Skeletal muscle tissue (tissue), 4 donors: ENCODE measurements around the gene RAE1. TPM values are rescaled to one million over a fixed set of nuclear protein-coding genes. Genes with fewer than 3 reads are reported as not detected.
A peak's percentile ranks its signal among the peaks of the same experiment; 100 is the strongest.

Experiments
- H3K27ac ChIP-seq: one replicate; pipeline ENCODE4 v1.7.0; 2013; ENCODE audit warnings: mild to moderate bottlenecking, low read depth, low read length, inconsistent platforms
- H3K27me3 ChIP-seq, 3 donors: one replicate each; pipeline ENCODE4 v1.7.0; 2013; ENCODE audit warnings: low read length in 3 of 3; ENCODE audit not compliant: control insufficient read depth in 3 of 3, insufficient read depth in 3 of 3
- H3K36me3 ChIP-seq, 3 donors: one replicate each; pipeline ENCODE4 v1.7.0; 2013; ENCODE audit warnings: low read length in 3 of 3; ENCODE audit not compliant: control insufficient read depth in 3 of 3, insufficient read depth in 3 of 3
- H3K4me1 ChIP-seq, 3 donors: one replicate each; pipeline ENCODE4 v1.7.0; 2013; ENCODE audit warnings: low read length in 3 of 3, mild to moderate bottlenecking in 3 of 3; ENCODE audit not compliant: control insufficient read depth in 3 of 3, insufficient read depth in 3 of 3
- H3K4me3 ChIP-seq, 3 donors: one replicate each; pipeline ENCODE4 v1.7.0; 2013; ENCODE audit warnings: low read length in 3 of 3
- H3K9ac ChIP-seq, 3 donors: one replicate each; pipeline ENCODE4 v1.7.0; 2013; ENCODE audit warnings: low read length in 3 of 3, mild to moderate bottlenecking in 3 of 3, moderate library complexity in 2 of 3, low read depth in 1 of 3
- H3K9me3 ChIP-seq, 3 donors: one replicate each; pipeline ENCODE4 v1.7.0; 2013; ENCODE audit warnings: low read length in 3 of 3; ENCODE audit not compliant: control insufficient read depth in 3 of 3
- total RNA-seq: library from RNA; depleted of rRNA; stranded (reverse); fragments of >200 nt; gene quantifications from one replicate; pipeline ENCODE4 v1.2.3, GENCODE V29; 2014
- donor health status: Osteomylitis.

RAE1 gene
- total RNA-seq, 1 donor from 2014 or later: 18.3 TPM

GRCh38 chr20:57369596-57369995 is 18.5 kb downstream of the RAE1 start:
- Histone ChIP-seq H3K36me3 (peaks cover 76 to 88% (median 81%) of the 10 kb centered on the region in 3 donors), H3K4me3 (no peak overlapping the region), H3K27me3 (no peaks in the 10 kb centered on the region), H3K27ac (no peak overlapping the region), H3K9me3 (no peaks in the 10 kb centered on the region), H3K4me1 (no peaks in the 10 kb centered on the region), H3K9ac (no peak overlapping the region)

- Histone ChIP-seq H3K4me3 (no peak overlapping the region), H3K9me3 (no peaks in the 10 kb centered on the region), H3K27ac (no peak overlapping the region), H3K36me3 (peaks cover 82 to 96% (median 88%) of the 10 kb centered on the region in 3 donors), H3K27me3 (no peaks in the 10 kb centered on the region), H3K4me1 (peaks cover 0 to under 1% (median 0%) of the 10 kb centered on the region in 3 donors), H3K9ac (no peak overlapping the region)
These were observed 19.3 kb downstream of the RAE1 start for GRCh38 chr20:57370316-57370715.

GRCh38 chr20:57371363-57371762 is 20.3 kb downstream of the RAE1 start:
- H3K4me1 ChIP-seq: peaks cover 0 to 3% (median 0%) of the 10 kb centered on the region in 3 donors
- no peak overlapping the region for H3K4me3 ChIP-seq
- no peaks in the 10 kb centered on the region for H3K27me3 ChIP-seq
- H3K27ac ChIP-seq: no peak overlapping the region
- H3K36me3 ChIP-seq: peaks cover 82 to 89% (median 89%) of the 10 kb centered on the region in 3 donors
- no peak overlapping the region for H3K9ac ChIP-seq
- H3K9me3 ChIP-seq: no peaks in the 10 kb centered on the region

DNA sequence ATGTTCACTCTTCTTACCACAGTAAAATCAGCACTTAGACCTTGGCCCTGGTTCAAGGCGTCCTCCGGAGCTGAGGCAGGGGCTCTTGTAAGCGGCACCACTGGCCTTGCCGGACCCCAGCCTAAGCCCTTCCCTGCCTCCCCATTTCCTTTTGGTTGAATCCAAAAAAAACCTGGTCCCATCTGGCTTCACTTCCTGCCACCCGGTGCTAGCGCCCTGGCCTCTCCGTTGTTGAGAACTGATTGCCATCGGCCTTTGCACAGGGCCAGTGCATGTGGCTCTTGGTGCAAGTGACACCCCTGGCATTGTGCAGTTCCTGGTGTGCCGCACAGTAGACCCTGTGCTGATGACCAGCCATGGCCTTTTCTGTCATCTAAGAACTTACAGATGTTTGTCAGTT is 21.1 kb downstream of the RAE1 start:
- Histone ChIP-seq H3K36me3 (peaks cover 78 to 87% (median 81%) of the 10 kb centered on the region in 3 donors), H3K4me3 (no peak overlapping the region), H3K27ac (no peak overlapping the region), H3K27me3 (no peaks in the 10 kb centered on the region), H3K9ac (no peak overlapping the region), H3K9me3 (no peaks in the 10 kb centered on the region), H3K4me1 (peaks cover 0 to 3% (median 0%) of the 10 kb centered on the region in 3 donors)

DNA sequence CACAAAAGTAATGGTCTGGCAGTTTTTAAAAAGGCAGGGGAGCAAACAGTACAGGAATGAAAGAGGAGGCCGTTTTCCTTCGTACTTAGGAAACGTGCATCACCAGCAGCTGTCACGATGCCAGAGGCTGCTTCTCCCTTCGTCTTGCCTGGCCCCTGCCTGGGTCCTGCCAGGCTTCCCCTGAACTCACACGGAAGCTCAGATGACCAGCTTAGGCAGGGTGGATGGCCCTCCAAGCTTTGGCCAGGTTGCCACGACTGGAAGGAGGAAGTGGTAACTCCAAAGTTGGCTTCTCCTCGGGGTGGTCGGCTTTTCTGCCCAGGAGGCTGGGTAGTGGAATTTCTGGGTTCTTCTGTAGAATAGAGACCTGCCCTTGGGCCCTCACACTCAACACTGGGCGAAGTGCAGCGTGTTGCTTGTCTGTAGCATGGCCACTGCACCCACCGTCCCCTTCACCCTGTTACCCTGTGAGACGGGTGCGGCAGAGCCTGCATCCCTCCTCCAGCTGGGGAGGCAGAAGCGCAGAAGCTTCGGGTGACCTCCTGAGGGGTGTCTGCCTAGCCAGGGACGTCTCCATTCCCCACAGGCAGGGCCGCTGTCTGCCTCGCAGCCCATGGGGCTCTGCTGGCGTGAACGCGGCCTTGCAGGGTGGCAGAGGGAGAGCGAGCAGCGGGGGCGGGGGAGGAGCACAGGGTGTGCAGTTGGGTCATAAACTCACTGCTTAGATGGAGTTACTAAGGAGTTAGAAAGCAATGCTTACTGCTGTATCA is 21.7 kb downstream of the RAE1 start:
- Histone ChIP-seq H3K9ac (no peak overlapping the region), H3K36me3 (peaks cover 77 to 88% (median 81%) of the 10 kb centered on the region in 3 donors), H3K27me3 (no peaks in the 10 kb centered on the region), H3K27ac (no peak overlapping the region), H3K9me3 (no peaks in the 10 kb centered on the region), H3K4me1 (peaks cover 0 to 3% (median 0%) of the 10 kb centered on the region in 3 donors), H3K4me3 (no peak overlapping the region)

GRCh38 chr20:57374343-57374930 is 23.4 kb downstream of the RAE1 start:
- H3K9ac ChIP-seq: no peak overlapping the region
- H3K27ac ChIP-seq: no peak overlapping the region
- no peak overlapping the region for H3K4me3 ChIP-seq
- H3K9me3 ChIP-seq: no peaks in the 10 kb centered on the region
- peaks cover 72 to 85% (median 77%) of the 10 kb centered on the region in 3 donors for H3K36me3 ChIP-seq
- H3K27me3 ChIP-seq: no peaks in the 10 kb centered on the region
- peaks cover 0 to 3% (median 0%) of the 10 kb centered on the region in 3 donors for H3K4me1 ChIP-seq

DNA sequence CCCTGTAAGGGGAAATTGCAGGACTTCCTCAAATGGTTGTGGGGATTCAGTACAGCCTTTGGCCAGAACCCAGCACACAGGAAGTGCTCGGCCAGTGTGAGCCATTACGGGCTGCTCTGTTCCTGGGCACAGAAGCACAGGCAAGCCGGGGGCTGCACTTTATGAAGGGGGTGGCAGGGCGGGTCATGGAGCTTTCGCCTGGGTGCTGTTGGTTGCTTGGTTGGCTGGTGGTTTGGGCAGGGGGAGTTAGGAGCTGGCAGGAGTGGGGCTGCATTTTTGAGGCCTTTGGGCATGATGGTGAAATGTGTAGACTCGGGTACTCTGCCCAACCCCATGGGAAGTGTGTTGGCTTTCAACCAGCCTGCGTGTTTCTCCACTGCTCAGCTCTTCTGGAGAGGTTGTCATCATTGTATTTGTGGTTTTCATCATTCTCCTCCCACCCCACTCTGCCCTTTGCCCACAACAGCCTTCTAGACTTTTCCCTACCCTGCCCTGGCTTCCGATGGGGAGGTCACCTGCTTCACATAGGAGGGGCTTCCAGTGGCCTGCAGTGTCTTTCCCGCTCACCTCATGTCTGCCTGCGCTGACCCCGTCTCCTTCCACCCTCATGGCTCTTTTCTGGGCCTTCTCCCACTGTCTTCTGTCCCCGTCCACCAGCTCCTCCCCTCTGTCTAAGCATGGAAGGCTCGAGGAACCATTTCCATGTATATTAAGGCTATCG is 24.0 kb downstream of the RAE1 start:
- peak overlapping the region in 1 of 3 donors; percentile 29 for H3K4me3 ChIP-seq
- no peak overlapping the region for H3K27ac ChIP-seq
- no peaks in the 10 kb centered on the region for H3K27me3 ChIP-seq
- no peak overlapping the region for H3K9ac ChIP-seq
- H3K9me3 ChIP-seq: no peaks in the 10 kb centered on the region
- peaks cover 0 to 3% (median 0%) of the 10 kb centered on the region in 3 donors for H3K4me1 ChIP-seq
- H3K36me3 ChIP-seq: peaks cover 67 to 80% (median 76%) of the 10 kb centered on the region in 3 donors

GRCh38 chr20:57375652-57376230 is 24.7 kb downstream of the RAE1 start:
- Histone ChIP-seq H3K27me3 (no peaks in the 10 kb centered on the region), H3K9me3 (no peaks in the 10 kb centered on the region), H3K4me1 (peaks cover 0 to 3% (median 0%) of the 10 kb centered on the region in 3 donors), H3K9ac (no peak overlapping the region), H3K4me3 (no peak overlapping the region), H3K36me3 (peaks cover 65 to 79% (median 76%) of the 10 kb centered on the region in 3 donors), H3K27ac (no peak overlapping the region)

- H3K36me3 ChIP-seq: peaks cover 51 to 63% (median 60%) of the 10 kb centered on the region in 3 donors
- H3K4me3 ChIP-seq: no peak overlapping the region
- no peak overlapping the region for H3K9ac ChIP-seq
- no peak overlapping the region for H3K27ac ChIP-seq
- H3K9me3 ChIP-seq: no peaks in the 10 kb centered on the region
- no peaks in the 10 kb centered on the region for H3K27me3 ChIP-seq
- peaks cover 0 to 3% (median 0%) of the 10 kb centered on the region in 3 donors for H3K4me1 ChIP-seq
These were observed 26.3 kb downstream of the RAE1 start for GRCh38 chr20:57377350-57377749.
